OCI-LY7 (cell line): ENCODE results near the gene ZSWIM5. TPM values are rescaled to one million over a fixed set of nuclear protein-coding genes. Genes with fewer than 3 reads are reported as not detected.

Experiments used
- BruUV-seq: library from RNA; stranded (reverse); fragments of 400-500 nt; replicated peaks from 2 replicates; lab custom pipeline; 2021; lab: Mats Ljungman, UMichigan
- CTCF ChIA-PET: fragments of 300-600 bp; sonication (Branson Sonifier 250); formaldehyde crosslinking; loops from one replicate; lab custom pipeline; 2022; ENCODE audit warnings: antibody characterized with exemption; ENCODE audit not compliant: unreplicated experiment; lab: Charles Lee
- POLR2A ChIA-PET: fragments of 300-600 bp; sonication (Branson Sonifier 250); formaldehyde crosslinking; loops from one replicate; lab custom pipeline; 2022; ENCODE audit warnings: antibody characterized with exemption; lab: Charles Lee
- DNase-seq: peaks from one replicate; pipeline ENCODE4 v3.0.0-alpha.2; 2015; ENCODE audit warnings: low spot score
- H2AFZ ChIP-seq: fragments of 200-600 bp; sonication (generic), shearing (Covaris generic); 2 replicates; pipeline ENCODE4 v1.6.1; 2014; ENCODE audit warnings: mild to moderate bottlenecking, antibody characterized with exemption, low read length, moderate library complexity
- H3K27ac ChIP-seq: fragments of 200-600 bp; sonication (generic); 2 replicates; pipeline ENCODE4 v1.5.1; 2014; ENCODE audit warnings: mixed run types, low read depth, mild to moderate bottlenecking, moderate library complexity, low read length, inconsistent platforms; ENCODE audit not compliant: poor library complexity, severe bottlenecking
- H3K36me3 ChIP-seq: fragments of 200-600 bp; sonication (generic); 2 replicates; pipeline ENCODE4 v1.6.1; 2014; ENCODE audit warnings: mild to moderate bottlenecking, antibody characterized with exemption, low read length, moderate library complexity, mixed read lengths; ENCODE audit not compliant: insufficient read depth
- H3K4me1 ChIP-seq: fragments of 200-600 bp; sonication (generic); 2 replicates; pipeline ENCODE4 v1.5.1; 2014; ENCODE audit warnings: mild to moderate bottlenecking, low read length; ENCODE audit not compliant: insufficient read depth, poor library complexity, severe bottlenecking
- H3K4me2 ChIP-seq: fragments of 200-600 bp; sonication (generic); 2 replicates; pipeline ENCODE4 v1.6.1; 2014; ENCODE audit warnings: mild to moderate bottlenecking, low read length
- H3K4me3 ChIP-seq: fragments of 200-600 bp; sonication (generic); 2 replicates; pipeline ENCODE4 v1.5.1; 2014; ENCODE audit warnings: mild to moderate bottlenecking, low read depth, low read length; ENCODE audit not compliant: poor library complexity, severe bottlenecking
- H3K79me2 ChIP-seq: fragments of 200-600 bp; sonication (generic); 2 replicates; pipeline ENCODE4 v1.6.1; 2016; ENCODE audit warnings: low read depth, mild to moderate bottlenecking, low read length, moderate library complexity, mixed read lengths; ENCODE audit not compliant: insufficient read depth
- H3K9me2 ChIP-seq: fragments of 200-600 bp; sonication (generic); 2 replicates; pipeline ENCODE4 v1.6.1; 2016; ENCODE audit warnings: mild to moderate bottlenecking, low read length, mixed read lengths; ENCODE audit not compliant: insufficient read depth
- H3K9me3 ChIP-seq: fragments of 200-600 bp; sonication (generic); 2 replicates; pipeline ENCODE4 v1.6.1; 2014; ENCODE audit warnings: mild to moderate bottlenecking, mixed run types, low read length, mixed read lengths
- H4K20me1 ChIP-seq: fragments of 200-600 bp; sonication (generic); 2 replicates; pipeline ENCODE4 v1.6.1; 2014; ENCODE audit warnings: mild to moderate bottlenecking, antibody characterized with exemption, low read length, moderate library complexity, mixed read lengths; ENCODE audit not compliant: insufficient read depth
- CTCF ChIP-seq: fragments of 200-600 bp; sonication (generic); conservative IDR thresholded peaks from 2 replicates; pipeline ENCODE4 v1.5.1; 2014; ENCODE audit warnings: mild to moderate bottlenecking, antibody characterized with exemption, low read length, moderate library complexity, mixed read lengths
- EZH2phosphoT487 ChIP-seq: fragments of 200-600 bp; sonication (generic); IDR thresholded peaks from 2 replicates; pipeline ENCODE4 v1.6.1; 2018; ENCODE audit warnings: low read depth, borderline replicate concordance, mild to moderate bottlenecking, mixed run types, antibody characterized with exemption, low read length, moderate library complexity, mixed read lengths
- intact Hi-C: fragments of 100-400 bp; cut with micrococcal nuclease; formaldehyde crosslinking; loops from one replicate; pipeline ENCODE4 v1.10.0; 2022; ENCODE audit not compliant: unreplicated experiment
- total RNA-seq, 2 experiments: library from RNA; depleted of rRNA in 1 of 2; stranded (reverse); fragments of >200 nt in 1 of 2; shearing (Covaris generic) in 1 of 2; gene quantifications; 2 replicates each; pipeline ENCODE4 v1.2.3, GENCODE V29; 2014 to 2022

ZSWIM5 gene
- total RNA-seq, 2 experiments from 2014 or later, result 0.28 to 0.42 TPM

- TF ChIP-seq CTCF (no peak), EZH2phosphoT487 (no peak)
- ChIA-PET CTCF (no interaction called here), POLR2A (no interaction called here)
- Histone ChIP-seq H3K9me3 (no peaks in the 10 kb centered on the region), H3K4me2 (no peak overlapping the region), H3K79me2 (no peaks in the 10 kb centered on the region), H3K36me3 (no peaks in the 10 kb centered on the region), H3K4me1 (no peaks in the 10 kb centered on the region), H2AFZ (no peak overlapping the region), H4K20me1 (no peaks in the 10 kb centered on the region), H3K9me2 (no peaks in the 10 kb centered on the region), H3K4me3 (no peak overlapping the region), H3K27ac (no peak overlapping the region)
- intact Hi-C loops, result loop anchor here (10.0 kb wide), 1 partner anchor 98 kb away; no protein-coding TSS in a partner anchor
- no TSS peak for BruUV-seq
- DNase-seq, result no peak
These were observed 83.7 kb downstream of the ZSWIM5 start for GRCh38 chr1:45122724-45123123.

DNA sequence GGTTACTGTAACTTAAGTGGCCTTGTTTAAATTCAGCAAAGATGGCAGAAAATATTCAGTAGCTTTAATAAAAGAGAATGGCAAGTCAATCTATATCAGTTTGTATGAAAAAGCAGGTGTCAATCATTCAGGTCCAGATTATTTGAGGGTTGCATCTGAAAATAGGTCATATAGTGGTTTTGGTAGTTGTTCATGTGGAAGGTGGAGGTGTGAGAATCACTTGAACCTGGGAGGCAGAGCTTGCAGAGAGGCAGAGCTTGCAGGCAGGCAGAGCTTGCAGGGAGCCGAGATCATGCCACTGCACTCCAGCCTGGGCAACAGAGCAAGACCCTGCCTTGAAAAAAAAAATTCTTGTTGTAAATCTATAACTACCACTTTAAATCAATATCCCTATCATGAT is 88.6 kb downstream of the ZSWIM5 start:
- POLR2A ChIA-PET, result no interaction called here
- intact Hi-C loops, result no loop called here
- Histone ChIP-seq H3K4me1 (no peaks in the 10 kb centered on the region), H3K9me3 (no peaks in the 10 kb centered on the region), H2AFZ (no peak overlapping the region), H3K4me3 (no peak overlapping the region), H3K27ac (no peak overlapping the region), H3K36me3 (no peaks in the 10 kb centered on the region), H3K9me2 (no peaks in the 10 kb centered on the region), H3K4me2 (no peak overlapping the region), H4K20me1 (no peaks in the 10 kb centered on the region), H3K79me2 (no peaks in the 10 kb centered on the region)
- no TSS peak for BruUV-seq
- CTCF ChIA-PET, result no interaction called here
- TF ChIP-seq EZH2phosphoT487 (no peak), CTCF (no peak)
- no peak for DNase-seq

DNA sequence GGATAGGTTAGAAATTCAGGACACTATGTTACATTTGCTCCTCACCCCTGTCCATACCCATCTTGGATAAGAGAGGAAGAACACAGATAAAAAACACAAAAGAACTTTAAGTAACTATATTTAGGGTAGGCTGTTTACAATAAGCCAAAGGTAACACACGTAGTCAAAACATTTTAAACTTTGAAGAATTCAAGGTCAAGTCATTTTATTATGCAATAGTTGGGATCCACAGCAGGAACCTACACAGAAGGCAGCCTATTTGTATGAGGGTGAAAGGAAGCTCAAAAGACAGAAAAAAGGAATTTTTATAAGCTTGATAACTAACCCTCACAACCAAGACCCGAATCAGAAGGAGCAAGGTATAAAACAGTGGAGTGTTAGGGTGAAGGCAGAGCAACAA is 89.6 kb downstream of the ZSWIM5 start:
- H3K9me2 ChIP-seq, result no peaks in the 10 kb centered on the region
- no peaks in the 10 kb centered on the region for H3K9me3 ChIP-seq
- H3K27ac ChIP-seq, result no peak overlapping the region
- DNase-seq, result no peak
- intact Hi-C loops, result no loop called here
- H3K4me2 ChIP-seq, result no peak overlapping the region
- no peak overlapping the region for H2AFZ ChIP-seq
- no peaks in the 10 kb centered on the region for H4K20me1 ChIP-seq
- TF ChIP-seq CTCF (no peak), EZH2phosphoT487 (no peak)
- H3K36me3 ChIP-seq, result no peaks in the 10 kb centered on the region
- ChIA-PET POLR2A (no interaction called here), CTCF (no interaction called here)
- no TSS peak for BruUV-seq
- no peaks in the 10 kb centered on the region for H3K79me2 ChIP-seq
- no peak overlapping the region for H3K4me3 ChIP-seq
- H3K4me1 ChIP-seq, result no peaks in the 10 kb centered on the region
